ENCODE results near the gene SCYGR4.
"Not testable (repeated sequence)": the region's sequence is repeated elsewhere in the genome, so short reads cannot be mapped to it uniquely, and the experiment has no call there.

SCYGR4 gene

GRCh38 chr2:227614740-227615139, 2.6 kb upstream of the SCYGR4 start, which contains the start of gene SCYGR3:
Gene SCYGR3, minus strand, starts transcription at chr2:227614840. Its CDS starts 0 bp downstream, at chr2:227614840.
- no peak for DNase-seq

GRCh38 chr2:227615181-227615580, 2.1 kb upstream of the SCYGR4 start:
- no peak for DNase-seq

- no peak for DNase-seq
Observed at GRCh38 chr2:227615906-227616305, 1.4 kb upstream of the SCYGR4 start.

GRCh38 chr2:227616631-227617030, 667 bp upstream of the SCYGR4 start:
- no peak for DNase-seq

GRCh38 chr2:227623226-227623625, 5.9 kb downstream of the SCYGR4 start:
- DNase-seq = no peak

GRCh38 chr2:227625420-227625819, 8.1 kb downstream of the SCYGR4 start:
- DNase-seq = no peak

GRCh38 chr2:227626580-227627151, 9.4 kb downstream of the SCYGR4 start:
- DNase-seq = no peak

- DNase-seq = no peak
Observed at GRCh38 chr2:227627769-227628168, 10.5 kb downstream of the SCYGR4 start.

GRCh38 chr2:227629435-227629834, 12.1 kb downstream of the SCYGR4 start:
- no peak for DNase-seq

- no peak for DNase-seq
Observed at GRCh38 chr2:227630322-227630721, 13.0 kb downstream of the SCYGR4 start.

- DNase-seq = no peak
Observed at GRCh38 chr2:227632827-227633226, 15.5 kb downstream of the SCYGR4 start.

GRCh38 chr2:227634201-227634600, 16.9 kb downstream of the SCYGR4 start:
- no peak for DNase-seq

- no peak for DNase-seq
Observed at GRCh38 chr2:227642656-227643055, 25.4 kb downstream of the SCYGR4 start.

GRCh38 chr2:227643990-227644551, 26.8 kb downstream of the SCYGR4 start:
- no peak for DNase-seq

GRCh38 chr2:227653419-227653818, 36.1 kb downstream of the SCYGR4 start:
- DNase-seq = no peak

GRCh38 chr2:227654426-227654825, 37.1 kb downstream of the SCYGR4 start:
- DNase-seq = no peak

- DNase-seq = no peak
Observed at GRCh38 chr2:227655454-227655853, 38.2 kb downstream of the SCYGR4 start.

- DNase-seq = no peak
Observed at GRCh38 chr2:227657199-227657845, 40.0 kb downstream of the SCYGR4 start.

- DNase-seq = no peak
Observed at GRCh38 chr2:227661025-227661649, 43.8 kb downstream of the SCYGR4 start.

- DNase-seq = no peak
Observed at GRCh38 chr2:227661827-227662226, 44.5 kb downstream of the SCYGR4 start.

- no peak for DNase-seq
Observed at GRCh38 chr2:227665189-227665940, 48.1 kb downstream of the SCYGR4 start.

GRCh38 chr2:227666631-227667170, 49.4 kb downstream of the SCYGR4 start, which contains the start of gene SCYGR5:
Gene SCYGR5, plus strand, starts transcription at chr2:227666804. Its CDS starts 0 bp downstream, at chr2:227666804.
- not testable (repeated sequence) for DNase-seq
